Measurements from ENCODE around the gene XAF1.
"Not testable (repeated sequence)": the region's sequence is repeated elsewhere in the genome, so short reads cannot be mapped to it uniquely, and the experiment has no call there.

Gene XAF1

DNA sequence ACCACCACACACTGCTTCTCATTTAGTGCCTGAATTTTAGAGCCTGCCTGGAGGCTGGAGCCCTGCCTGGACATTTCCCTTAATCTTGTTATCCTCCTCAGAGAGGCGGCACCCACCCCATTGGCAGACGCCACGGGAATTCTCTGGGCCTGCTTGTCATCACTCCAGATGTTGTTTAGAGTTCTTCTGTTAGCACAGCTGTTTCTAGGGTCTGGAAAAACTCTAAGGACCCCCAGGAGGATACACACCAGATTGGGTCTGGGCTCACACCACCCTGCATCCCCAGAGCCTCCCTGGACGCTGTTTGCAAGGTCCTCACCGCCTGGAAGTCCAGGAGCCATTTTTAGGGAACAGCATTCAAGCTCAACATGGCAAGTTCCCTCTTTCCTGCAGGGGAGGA is 565 bp upstream of the XAF1 start:
- DNase-seq = no peak

GRCh38 chr17:6756425-6757031 is 682 bp downstream of the XAF1 start:
- no peak for DNase-seq

DNA sequence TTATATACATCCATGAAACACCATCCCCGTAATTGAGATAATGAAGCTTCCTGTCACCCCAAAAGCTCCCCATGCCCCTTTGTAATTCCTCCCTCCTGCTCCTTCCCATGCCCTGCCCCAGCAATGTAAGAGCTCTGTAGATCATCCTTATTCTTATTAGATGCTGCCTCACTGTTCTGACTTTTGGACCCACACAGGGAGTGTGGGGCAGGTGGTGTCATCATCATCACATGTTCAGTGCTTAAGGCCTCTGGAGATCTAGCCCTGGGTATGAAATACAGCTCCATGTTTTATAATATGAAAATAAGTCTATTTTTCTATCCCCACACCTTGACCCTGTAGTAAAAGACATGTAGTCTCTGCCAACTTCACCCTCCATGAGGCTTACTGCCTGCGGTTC is 1.9 kb downstream of the XAF1 start:
- DNase-seq = no peak

- DNase-seq = no peak
These were observed 5.9 kb downstream of the XAF1 start for GRCh38 chr17:6761779-6762178.

GRCh38 chr17:6768447-6768846 is 12.6 kb downstream of the XAF1 start:
- no peak for DNase-seq

DNA sequence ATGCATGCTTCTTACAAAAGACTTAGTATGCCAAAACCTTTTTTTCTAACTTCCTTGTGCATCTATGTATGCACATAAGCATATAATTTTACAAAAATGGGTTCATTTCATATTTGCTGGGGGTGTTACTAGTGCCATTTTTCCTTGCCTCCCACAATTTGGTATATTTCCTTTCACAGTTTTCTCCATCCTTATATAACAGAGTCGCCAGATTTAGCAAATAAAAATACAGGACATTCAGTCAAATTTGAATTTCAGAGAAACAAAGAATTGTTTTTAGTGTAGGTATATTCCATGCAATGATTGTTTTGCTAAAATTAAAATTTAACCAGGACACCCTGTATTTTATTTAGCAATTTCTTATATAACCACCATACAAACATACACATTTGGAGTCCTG is 16.2 kb downstream of the XAF1 start:
- DNase-seq = no peak

GRCh38 chr17:6774906-6775305 is 19.1 kb downstream of the XAF1 start:
- DNase-seq = not testable (repeated sequence)

DNA sequence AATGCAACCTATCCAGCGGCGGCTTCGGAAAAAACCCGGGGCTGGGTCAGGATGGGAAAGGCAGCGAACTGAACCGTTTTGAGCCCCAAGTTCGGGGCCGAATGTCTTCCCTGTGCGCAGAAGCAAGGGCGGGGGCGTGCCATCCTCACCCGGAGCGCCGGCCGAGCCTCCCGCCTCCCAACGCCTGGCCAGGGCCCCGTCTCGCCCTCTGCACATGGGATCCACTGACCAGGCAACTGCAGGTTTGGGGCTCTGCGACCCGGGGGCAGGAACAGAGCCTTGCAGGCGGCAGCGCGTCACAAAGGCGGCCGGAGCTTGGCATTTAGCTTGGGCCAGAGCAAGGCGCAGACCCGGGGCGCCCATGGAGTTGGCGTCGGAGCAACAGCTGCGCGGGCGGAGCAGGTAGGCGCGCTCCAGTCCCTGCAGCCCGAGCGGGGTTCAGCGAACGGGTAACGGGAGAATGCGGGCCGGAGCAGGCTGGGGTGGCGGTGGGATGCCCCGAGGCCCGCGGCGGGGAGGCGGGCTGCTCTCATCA is 20.1 kb downstream of the XAF1 start, which contains the start of gene FBXO39:
Gene FBXO39, plus strand, starts transcription at position 345 of the 535 bp plus-strand sequence. CDS start 3,654 bp downstream, outside the sequence.
- no peak for DNase-seq

DNA sequence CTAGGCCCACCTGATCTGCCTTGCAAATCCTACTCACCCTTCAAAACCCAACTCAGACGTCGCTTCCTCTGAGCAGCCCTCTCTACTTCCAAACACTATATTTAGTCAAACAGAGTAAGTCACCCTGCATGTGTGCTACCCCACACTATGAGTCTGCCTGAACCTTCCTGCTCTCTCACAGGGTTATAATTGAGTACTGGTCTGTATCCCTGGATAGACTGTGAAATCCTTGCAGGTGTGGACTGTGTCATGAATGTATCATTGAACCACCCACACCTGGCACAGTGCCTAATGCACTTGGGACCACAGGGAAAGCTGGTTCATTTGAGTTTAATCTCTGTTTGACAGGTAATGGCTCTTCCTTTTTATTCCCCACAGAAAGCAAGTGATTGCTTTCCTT is 23.6 kb downstream of the XAF1 start:
- DNase-seq = no peak

- no peak for DNase-seq
These were observed 24.2 kb downstream of the XAF1 start for GRCh38 chr17:6780001-6780400.

DNA sequence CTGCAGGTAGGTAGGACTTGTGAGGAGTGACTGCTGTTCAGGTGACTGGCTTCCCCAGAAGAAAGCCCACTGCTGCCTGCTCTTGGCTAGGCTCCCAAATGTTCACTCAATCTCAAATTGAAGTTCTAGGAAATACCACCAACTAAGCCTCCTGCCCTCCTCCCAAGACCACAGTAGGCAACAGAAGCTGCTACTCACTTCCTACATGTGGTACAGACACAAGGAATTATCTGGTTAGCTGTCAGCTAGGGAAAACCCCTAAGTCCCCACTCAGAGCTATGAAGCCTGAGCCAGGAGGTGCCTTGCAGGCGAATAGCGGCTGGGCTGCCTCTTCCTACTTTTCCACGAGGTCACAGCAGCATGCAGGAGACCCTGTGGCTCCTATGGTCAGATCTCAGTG is 25.0 kb downstream of the XAF1 start:
- no peak for DNase-seq

GRCh38 chr17:6782244-6782643 is 26.4 kb downstream of the XAF1 start:
- DNase-seq = no peak

DNA sequence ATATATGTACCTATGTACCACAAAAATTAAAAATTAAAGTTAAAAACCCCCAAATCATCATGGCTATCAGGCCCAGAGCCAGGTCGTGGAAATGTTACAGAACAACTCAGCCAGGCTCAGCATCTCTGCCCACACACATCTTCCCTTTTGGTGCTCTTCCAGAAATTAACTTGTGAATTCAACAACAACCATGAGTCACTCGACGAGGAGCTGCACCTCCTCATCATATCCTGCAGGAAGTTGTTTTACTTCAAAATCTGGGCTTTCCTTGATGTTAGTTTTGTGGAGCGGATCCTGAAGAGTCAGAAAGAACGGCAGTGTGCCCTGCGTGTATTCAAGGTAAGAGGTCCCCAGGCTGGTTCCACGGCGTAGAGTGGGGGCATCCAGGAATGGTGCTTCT is 30.8 kb downstream of the XAF1 start:
- no peak for DNase-seq

- no peak for DNase-seq
These were observed 31.3 kb downstream of the XAF1 start for GRCh38 chr17:6787081-6787693.

DNA sequence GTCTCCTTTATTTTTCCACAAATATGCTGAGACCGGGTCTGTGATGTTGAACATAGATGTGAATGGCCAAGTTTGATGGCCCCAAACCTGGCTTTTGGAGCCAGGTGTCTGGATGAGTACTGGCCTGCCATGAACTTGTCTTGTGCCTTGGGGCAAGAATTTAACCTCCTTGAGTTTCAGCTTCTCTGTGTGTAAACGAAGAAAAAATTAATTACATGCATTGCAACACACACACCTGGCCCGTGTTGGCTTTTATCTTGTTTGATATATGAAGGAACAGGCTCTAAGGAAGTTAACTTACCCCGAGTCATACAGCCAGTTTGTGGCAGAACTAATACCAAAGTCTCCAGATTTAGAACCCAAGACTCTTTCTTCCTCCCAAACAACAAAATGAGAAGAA is 33.3 kb downstream of the XAF1 start:
- no peak for DNase-seq

DNA sequence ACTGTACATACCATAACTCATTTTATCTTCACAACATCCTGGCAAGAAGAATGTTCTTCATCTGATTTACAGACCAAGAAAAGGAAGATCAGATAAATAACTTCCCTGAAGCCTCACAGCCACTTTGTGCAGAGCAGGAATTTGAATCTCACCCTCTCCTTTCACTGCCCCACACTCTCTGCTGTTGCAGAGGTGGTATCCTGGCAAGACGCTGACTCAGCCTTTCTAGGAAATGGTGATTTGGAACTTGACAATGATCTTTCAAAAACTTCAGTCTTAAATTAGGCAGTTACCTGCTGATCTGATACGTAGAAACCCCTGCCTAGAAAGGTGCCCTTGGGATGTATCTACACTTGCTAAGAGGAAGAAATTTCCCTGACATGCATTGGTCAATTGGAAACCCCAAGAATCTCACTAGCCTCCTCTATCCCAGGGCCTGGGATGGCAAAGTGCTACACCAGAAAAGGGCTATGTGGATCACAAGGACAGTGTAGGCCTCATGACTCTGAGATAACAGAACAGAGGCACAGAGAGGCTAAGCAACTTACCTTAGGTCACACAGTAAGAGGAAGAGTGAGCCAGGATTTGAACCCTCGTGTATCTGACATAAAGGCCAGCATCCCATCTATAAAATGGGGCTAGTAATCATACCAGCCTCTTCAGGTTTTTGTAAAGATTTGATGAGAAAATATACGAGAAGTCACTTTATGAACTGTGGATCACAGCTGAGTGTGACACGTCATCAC is 38.1 kb downstream of the XAF1 start:
- DNase-seq = no peak

GRCh38 chr17:6796017-6796886 is 40.4 kb downstream of the XAF1 start:
- DNase-seq = no peak

GRCh38 chr17:6796887-6797490 is 41.1 kb downstream of the XAF1 start:
- no peak for DNase-seq

- DNase-seq = no peak
These were observed 42.0 kb downstream of the XAF1 start for GRCh38 chr17:6797718-6798351.

- DNase-seq = no peak
These were observed 43.9 kb downstream of the XAF1 start for GRCh38 chr17:6799738-6800137.

GRCh38 chr17:6800422-6801027 is 44.7 kb downstream of the XAF1 start:
- no peak for DNase-seq

DNA sequence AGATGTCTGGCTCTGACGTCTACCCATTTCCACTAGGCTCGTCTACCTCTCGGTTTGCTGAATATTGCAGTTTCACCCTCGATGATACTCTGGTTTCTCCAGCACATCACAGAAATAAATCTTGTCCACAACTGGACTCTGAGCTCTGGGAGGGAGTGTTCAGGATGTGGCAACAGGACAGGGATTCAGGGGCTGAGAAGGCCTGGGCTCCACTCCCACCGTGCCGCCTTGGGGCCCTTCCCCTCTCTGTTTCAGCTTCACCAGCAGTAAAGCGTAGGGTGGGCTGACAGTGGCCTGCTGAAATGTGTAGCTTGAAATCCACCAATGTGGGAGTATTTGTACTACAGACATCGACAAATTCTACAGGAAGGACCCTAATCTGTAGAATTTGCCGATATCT is 55.7 kb downstream of the XAF1 start:
- DNase-seq = no peak
